Muscle layer of colon (tissue), 2 donors: Measurements from ENCODE around the gene XAF1.

ENCODE experiments used
- H3K27ac ChIP-seq: one replicate; pipeline ENCODE4 v1.7.0; 2013; ENCODE audit warnings: low read depth, mild to moderate bottlenecking, low read length, moderate library complexity
- H3K27me3 ChIP-seq, 2 donors: one replicate each; pipeline ENCODE4 v1.7.0; 2013; ENCODE audit warnings: low read length in 2 of 2, mild to moderate bottlenecking in 2 of 2; ENCODE audit not compliant: insufficient read depth in 2 of 2, control insufficient read depth in 1 of 2
- H3K36me3 ChIP-seq: one replicate; pipeline ENCODE4 v1.7.0; 2013; ENCODE audit warnings: mild to moderate bottlenecking, low read length; ENCODE audit not compliant: insufficient read depth
- H3K4me1 ChIP-seq: one replicate; pipeline ENCODE4 v1.7.0; 2013; ENCODE audit warnings: mild to moderate bottlenecking, low read length; ENCODE audit not compliant: insufficient read depth
- H3K4me3 ChIP-seq, 2 donors: one replicate each; pipeline ENCODE4 v1.7.0; 2013; ENCODE audit warnings: low read length in 2 of 2, low read depth in 1 of 2, mild to moderate bottlenecking in 1 of 2, moderate library complexity in 1 of 2
- H3K9ac ChIP-seq: one replicate; pipeline ENCODE4 v1.7.0; 2013; ENCODE audit warnings: low read length
- H3K9me3 ChIP-seq: one replicate; pipeline ENCODE4 v1.7.0; 2013; ENCODE audit warnings: mild to moderate bottlenecking, low read length
- donor health status: abdominal sarcoma.
- donor health status: Adenocarcinoma of cecum.

XAF1 gene, protein sequence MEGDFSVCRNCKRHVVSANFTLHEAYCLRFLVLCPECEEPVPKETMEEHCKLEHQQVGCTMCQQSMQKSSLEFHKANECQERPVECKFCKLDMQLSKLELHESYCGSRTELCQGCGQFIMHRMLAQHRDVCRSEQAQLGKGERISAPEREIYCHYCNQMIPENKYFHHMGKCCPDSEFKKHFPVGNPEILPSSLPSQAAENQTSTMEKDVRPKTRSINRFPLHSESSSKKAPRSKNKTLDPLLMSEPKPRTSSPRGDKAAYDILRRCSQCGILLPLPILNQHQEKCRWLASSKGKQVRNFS

DNA sequence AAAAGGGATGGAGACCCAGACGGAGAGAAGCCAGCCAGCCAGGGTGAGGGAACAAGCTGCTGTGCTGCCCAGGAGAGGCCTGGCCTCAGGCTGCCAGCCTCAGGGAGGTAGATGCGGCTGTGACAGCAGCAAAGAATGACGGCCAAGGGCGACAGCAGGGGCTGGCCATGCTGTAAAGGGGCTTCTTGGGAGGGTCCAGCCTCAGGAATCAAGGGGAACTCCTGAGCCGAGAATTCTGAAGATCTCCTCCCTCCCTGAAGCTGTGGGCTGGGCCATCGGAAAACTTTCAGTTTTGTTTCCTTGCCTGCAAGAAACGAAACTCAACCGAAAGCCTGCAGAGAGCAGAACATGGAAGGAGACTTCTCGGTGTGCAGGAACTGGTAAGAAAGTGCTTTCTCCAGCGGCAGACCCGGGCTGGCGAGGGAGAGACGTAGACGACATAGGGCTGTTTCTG lies at the start of gene XAF1:
XAF1 (plus strand) TSS at position 316 of the 454 bp plus-strand sequence; CDS start at position 349, 33 bp downstream.
- H3K27ac ChIP-seq: peak within 1 kb of the TSS; percentile 55
- H3K4me1 ChIP-seq: peaks cover 36% of the 10 kb centered on the region
- H3K27me3 ChIP-seq: no peaks in the 10 kb centered on the region
- peak within 1 kb of the TSS; percentile 43 to 67 for H3K4me3 ChIP-seq
- no peaks in the 10 kb centered on the region for H3K9me3 ChIP-seq
- peak within 1 kb of the TSS; percentile 36 for H3K9ac ChIP-seq
- H3K36me3 ChIP-seq: peaks cover 5% of the 10 kb centered on the region

DNA sequence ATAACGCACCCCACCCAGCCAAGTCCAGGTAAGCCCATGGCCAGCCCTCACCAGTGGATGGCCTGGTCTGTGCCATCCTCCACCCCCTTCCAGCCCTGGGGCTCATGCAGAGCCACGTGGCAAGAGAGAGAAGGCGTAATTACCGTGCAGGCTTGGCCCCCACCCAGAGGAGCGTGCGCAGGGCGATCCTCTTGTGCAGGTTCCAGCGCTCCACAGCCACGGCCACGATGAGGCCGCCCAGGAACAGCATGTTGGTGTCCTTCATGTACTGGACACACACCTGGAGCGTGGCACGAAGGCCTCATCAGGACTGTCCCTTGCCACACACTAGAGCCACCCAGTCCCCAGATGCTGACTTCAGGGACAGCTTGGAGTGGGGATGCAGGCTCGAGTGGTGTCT lies 49.3 kb upstream of the XAF1 start:
- no peaks in the 10 kb centered on the region for H3K4me1 ChIP-seq
- H3K4me3 ChIP-seq: no peak overlapping the region
- no peaks in the 10 kb centered on the region for H3K9me3 ChIP-seq
- peaks cover 0 to 11% of the 10 kb centered on the region in 2 donors for H3K27me3 ChIP-seq
- H3K36me3 ChIP-seq: no peaks in the 10 kb centered on the region
- H3K9ac ChIP-seq: no peak overlapping the region
- no peak overlapping the region for H3K27ac ChIP-seq

DNA sequence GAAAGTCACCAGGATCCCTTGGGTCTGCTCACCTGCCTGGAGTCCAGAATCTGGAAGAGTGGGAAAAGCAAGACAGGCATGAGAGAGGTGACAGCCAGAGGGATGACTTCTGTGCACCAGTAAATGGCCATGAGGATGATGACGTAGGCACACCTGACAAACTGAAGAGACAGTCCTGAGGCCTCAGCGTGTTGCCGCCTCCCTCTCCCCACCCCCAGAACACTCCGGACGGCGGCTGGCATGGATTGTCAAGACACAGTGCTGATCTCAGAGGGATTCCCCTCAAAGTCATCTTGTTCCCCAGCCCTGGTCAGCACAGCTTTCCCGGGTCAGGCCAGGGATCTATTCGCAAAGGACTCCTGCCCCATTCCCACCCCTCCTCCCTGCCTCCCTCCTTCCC lies 48.9 kb upstream of the XAF1 start:
- H3K4me3 ChIP-seq: no peak overlapping the region
- H3K27me3 ChIP-seq: peaks cover 3 to 16% of the 10 kb centered on the region in 2 donors
- H3K9ac ChIP-seq: no peak overlapping the region
- H3K27ac ChIP-seq: no peak overlapping the region
- H3K36me3 ChIP-seq: no peaks in the 10 kb centered on the region
- H3K9me3 ChIP-seq: no peaks in the 10 kb centered on the region
- H3K4me1 ChIP-seq: no peaks in the 10 kb centered on the region

DNA sequence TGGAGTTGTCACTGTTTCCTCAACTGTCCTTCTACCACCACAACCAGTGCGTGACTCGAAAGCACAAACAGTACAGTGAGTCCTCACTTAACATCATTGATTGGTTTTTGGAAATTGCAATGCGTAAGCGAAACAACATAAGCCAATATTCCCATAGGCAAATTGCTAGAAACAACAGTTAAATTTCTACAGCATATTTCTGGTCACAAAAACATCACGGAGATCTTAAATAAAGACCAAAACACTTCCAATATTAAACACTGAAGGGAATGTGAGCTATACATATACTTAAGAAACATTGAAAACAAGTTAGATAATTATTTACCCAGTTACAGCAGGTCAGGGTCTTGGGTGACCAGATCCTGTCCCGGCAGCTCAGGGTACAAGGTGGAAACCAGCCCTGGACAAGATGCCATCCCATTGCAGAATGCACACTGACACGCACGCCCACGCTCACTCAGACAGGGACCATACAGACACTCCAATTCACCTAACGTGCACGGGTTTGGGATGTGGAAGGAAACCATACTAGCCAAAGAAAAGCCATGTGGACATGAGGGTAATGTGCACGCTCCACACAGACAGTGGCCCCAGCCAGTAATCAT lies 47.4 kb upstream of the XAF1 start:
- Histone ChIP-seq H3K36me3 (no peaks in the 10 kb centered on the region), H3K4me1 (no peaks in the 10 kb centered on the region), H3K27me3 (peaks cover 4 to 31% of the 10 kb centered on the region in 2 donors), H3K9ac (no peak overlapping the region), H3K9me3 (no peaks in the 10 kb centered on the region), H3K27ac (no peak overlapping the region), H3K4me3 (no peak overlapping the region)

DNA sequence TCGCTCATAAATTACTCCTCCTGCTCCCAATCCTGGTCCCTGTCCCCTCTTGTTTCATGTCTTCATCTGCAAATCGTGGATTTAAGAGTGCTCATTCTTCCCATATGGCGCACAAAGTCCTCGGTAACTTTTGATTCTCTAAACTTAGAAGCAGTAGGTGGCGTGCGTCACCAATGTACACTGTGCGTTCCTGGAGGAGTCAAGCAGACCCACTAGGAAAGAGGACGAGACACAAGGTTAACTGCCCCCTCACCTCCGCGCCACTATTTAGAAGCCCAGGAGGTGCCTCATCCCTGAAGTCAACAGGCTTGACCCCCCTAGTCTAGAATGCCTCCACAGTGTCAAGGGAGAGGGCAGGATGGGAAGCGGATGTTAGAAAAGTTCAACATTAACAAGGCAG lies 45.5 kb upstream of the XAF1 start:
- H3K36me3 ChIP-seq: no peaks in the 10 kb centered on the region

DNA sequence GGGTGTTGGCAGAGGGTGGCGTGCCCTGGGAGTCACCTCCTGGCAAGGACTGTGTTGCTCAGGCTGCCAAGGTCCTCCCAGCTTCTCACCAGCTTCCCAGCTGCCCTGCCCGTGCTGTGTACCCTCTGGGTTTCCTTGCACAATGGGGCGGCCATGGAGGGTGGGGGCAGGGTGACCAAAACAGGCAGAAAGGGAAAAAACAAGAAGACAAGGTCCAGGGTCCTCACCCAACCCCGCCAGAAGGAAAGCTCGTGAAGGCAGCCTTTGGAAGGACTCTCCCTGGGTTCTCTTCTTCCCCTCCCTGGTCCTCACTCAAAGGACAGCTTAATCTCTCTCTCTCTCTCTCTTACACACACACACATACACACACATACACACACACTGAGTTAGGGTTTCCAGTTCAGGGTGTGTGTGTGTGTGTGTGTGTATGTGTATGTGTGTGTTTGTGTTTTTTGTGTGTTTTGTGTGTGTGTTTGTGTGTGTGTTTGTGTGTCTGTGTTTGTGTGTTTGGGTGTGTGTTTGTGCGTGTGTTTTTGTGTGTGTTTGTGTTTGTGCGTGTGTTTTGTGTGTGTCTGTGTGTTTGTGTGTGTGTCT lies 44.7 kb upstream of the XAF1 start:
- peaks cover 4 to 36% of the 10 kb centered on the region in 2 donors for H3K27me3 ChIP-seq

More for the DNA sequence above, 45.5 kb upstream of the XAF1 start:
- H3K9me3 ChIP-seq: no peaks in the 10 kb centered on the region
- peaks cover 4 to 36% of the 10 kb centered on the region in 2 donors for H3K27me3 ChIP-seq
- H3K9ac ChIP-seq: no peak overlapping the region
- H3K27ac ChIP-seq: no peak overlapping the region
- no peaks in the 10 kb centered on the region for H3K4me1 ChIP-seq
- no peak overlapping the region for H3K4me3 ChIP-seq

DNA sequence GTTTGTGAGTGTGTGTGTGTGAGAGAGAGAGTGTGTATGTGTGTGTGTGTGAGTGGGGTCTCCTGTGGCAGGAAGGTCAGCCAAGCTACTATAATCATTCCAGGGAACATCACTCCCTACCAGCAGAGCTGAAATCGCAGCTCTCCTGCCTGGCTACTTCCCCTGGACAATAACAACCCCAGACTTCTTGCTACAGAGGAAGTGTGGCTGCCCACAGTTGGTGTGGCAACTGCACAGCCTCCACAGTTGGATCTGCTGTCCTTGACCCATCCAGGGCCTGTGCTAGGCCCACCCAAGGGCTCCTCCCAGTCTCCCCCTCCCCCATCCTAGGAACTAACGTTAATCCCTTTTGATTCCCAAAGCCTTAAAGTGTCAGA lies 44.2 kb upstream of the XAF1 start:
- no peak overlapping the region for H3K27ac ChIP-seq
- no peaks in the 10 kb centered on the region for H3K9me3 ChIP-seq
- no peaks in the 10 kb centered on the region for H3K36me3 ChIP-seq
- no peak overlapping the region for H3K9ac ChIP-seq
- peaks cover 4 to 36% of the 10 kb centered on the region in 2 donors for H3K27me3 ChIP-seq
- H3K4me1 ChIP-seq: no peaks in the 10 kb centered on the region
- H3K4me3 ChIP-seq: no peak overlapping the region

More for the DNA sequence above, 44.7 kb upstream of the XAF1 start:
- no peaks in the 10 kb centered on the region for H3K36me3 ChIP-seq
- H3K9me3 ChIP-seq: no peaks in the 10 kb centered on the region
- H3K9ac ChIP-seq: no peak overlapping the region
- no peak overlapping the region for H3K27ac ChIP-seq
- no peaks in the 10 kb centered on the region for H3K4me1 ChIP-seq
- no peak overlapping the region for H3K4me3 ChIP-seq

DNA sequence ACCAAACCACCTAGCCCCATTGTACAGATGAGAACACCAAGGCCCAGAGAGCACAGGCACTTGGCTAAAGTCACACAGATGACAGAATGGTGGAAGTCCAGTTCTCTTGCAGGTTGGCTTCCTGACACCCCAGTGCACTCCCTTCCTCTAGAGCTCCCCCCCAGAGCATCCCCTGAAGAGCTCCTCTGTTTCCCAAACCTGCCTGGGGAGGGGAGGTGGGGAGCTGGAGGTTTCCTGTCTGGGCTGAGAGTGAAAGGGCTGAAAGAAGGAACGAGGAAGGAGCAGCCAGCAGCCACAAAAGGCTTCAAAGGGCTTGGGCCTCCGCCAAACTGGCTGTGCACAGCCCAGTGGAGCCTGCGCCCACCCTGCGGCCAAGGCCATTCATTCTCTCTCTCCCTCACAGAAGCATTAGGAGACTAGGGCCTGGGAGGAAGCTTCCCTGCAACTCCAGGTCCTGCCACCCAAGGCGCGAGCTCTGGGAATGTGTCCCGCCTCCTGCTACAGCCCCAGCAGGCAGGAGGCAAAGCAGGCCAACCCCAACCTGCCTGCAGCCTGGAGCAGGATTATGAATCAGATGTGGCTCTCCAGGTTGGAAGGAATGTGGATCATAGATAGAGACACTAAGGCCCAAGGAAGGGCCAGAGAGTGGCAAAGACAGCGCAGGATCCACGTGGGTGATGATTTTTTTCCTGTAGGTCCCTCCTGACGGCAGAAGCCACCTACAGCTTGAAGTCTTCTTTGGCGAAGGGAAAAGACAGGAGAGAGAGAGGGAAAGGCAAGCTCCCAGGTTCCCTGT lies 43.6 kb upstream of the XAF1 start:
- H3K27ac ChIP-seq: no peak overlapping the region
- no peak overlapping the region for H3K4me3 ChIP-seq
- no peaks in the 10 kb centered on the region for H3K9me3 ChIP-seq
- no peaks in the 10 kb centered on the region for H3K4me1 ChIP-seq
- H3K27me3 ChIP-seq: peaks cover 4 to 36% of the 10 kb centered on the region in 2 donors
- no peak overlapping the region for H3K9ac ChIP-seq
- H3K36me3 ChIP-seq: no peaks in the 10 kb centered on the region

DNA sequence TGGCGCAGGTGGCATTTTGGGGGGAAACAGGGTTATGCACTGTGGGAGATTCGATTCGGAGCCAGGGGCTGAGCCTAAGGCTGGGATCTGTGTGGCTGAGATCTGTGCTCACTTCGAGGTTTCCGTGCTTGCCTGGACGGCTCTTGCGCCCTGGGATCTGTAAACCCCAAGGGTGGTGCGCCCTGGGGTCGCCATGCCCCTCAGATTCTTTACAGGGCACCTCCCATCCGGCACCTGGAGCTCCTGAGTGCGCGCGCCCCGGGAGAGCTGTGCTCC lies 43.1 kb upstream of the XAF1 start:
- Histone ChIP-seq H3K4me1 (no peaks in the 10 kb centered on the region), H3K4me3 (no peak overlapping the region), H3K9me3 (no peaks in the 10 kb centered on the region), H3K9ac (no peak overlapping the region), H3K27me3 (peaks cover 4 to 36% of the 10 kb centered on the region in 2 donors), H3K27ac (no peak overlapping the region), H3K36me3 (no peaks in the 10 kb centered on the region)

DNA sequence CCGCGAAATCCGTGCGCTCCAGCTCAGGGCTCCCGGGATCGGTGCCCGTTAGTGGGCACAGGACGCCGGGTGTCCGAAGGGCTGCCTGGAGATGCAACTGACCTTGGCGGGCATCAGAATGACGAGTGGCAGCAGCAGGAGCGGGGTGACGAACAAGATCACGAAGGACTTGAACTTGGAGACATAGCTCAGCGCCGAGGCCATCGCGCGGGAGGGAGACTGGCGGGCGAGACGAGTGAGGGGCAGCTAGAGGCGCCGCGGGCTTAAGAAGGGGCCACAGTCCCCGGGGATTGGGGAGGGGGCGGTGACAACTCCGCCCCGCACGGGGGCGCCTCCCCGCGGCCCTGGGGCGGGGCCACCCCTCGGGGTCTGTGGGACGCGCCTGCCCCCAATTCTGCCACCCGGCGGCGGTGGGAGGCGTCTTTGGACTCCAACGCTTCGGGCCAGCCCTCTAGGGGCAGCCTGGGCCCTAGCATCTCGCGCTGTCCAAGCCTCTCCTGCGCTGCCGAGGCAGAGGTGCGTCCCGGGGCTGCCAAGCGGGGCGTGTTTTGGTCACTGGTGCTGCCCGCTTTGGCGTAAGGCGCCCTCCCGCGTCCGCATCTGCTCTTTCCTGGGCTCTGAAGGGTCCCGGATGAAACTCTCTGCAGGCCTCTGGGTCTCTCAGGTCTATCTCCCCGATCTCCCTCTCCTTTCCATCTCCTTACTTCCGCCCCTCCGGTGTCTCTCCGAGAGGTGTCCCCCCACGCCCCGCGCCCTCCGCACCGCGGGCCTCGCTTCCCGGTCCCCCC lies 42.5 kb upstream of the XAF1 start, which contains the start of gene SLC13A5:
SLC13A5 (minus strand) TSS at position 240 of the 788 bp plus-strand sequence; CDS start at position 204, 36 bp downstream.
- Histone ChIP-seq H3K4me1 (no peaks in the 10 kb centered on the region), H3K27ac (no peak within 1 kb of the TSS), H3K27me3 (peaks cover 4 to 36% of the 10 kb centered on the region in 2 donors), H3K9ac (no peak within 1 kb of the TSS), H3K9me3 (no peaks in the 10 kb centered on the region), H3K36me3 (no peaks in the 10 kb centered on the region), H3K4me3 (no peak within 1 kb of the TSS)

DNA sequence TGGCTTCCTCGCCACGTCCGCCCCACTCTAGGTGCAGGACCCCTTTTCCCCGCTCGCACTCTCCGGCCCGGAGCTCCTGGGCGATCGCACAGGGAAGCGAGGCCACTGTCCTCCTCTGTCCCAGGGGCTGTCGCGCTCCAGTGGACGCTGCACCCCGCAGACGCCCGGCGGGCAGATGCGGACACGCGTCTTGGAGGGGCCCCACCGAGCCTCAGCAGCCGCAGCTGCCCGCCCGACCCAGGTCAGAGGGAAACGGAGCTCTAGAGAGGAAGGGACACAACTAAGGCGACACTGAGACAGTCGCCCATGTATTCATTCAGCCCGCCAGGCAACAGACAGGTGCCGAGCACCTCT lies 42.0 kb upstream of the XAF1 start:
- H3K9me3 ChIP-seq: no peaks in the 10 kb centered on the region
- H3K4me1 ChIP-seq: no peaks in the 10 kb centered on the region
- H3K27me3 ChIP-seq: peaks cover 4 to 36% of the 10 kb centered on the region in 2 donors
- H3K9ac ChIP-seq: no peak overlapping the region
- H3K4me3 ChIP-seq: no peak overlapping the region
- H3K27ac ChIP-seq: no peak overlapping the region
- H3K36me3 ChIP-seq: no peaks in the 10 kb centered on the region
